HG03442 (cell line): Measurements from ENCODE around the gene ANKHD1.

Experiments
- ATAC-seq: cut with Tn5 transposase; IDR thresholded peaks from one replicate; pipeline ENCODE4 v1.9.1; 2021; ENCODE audit warnings: mild to moderate bottlenecking, moderate library complexity; ENCODE audit not compliant: unreplicated experiment

ANKHD1 gene

GRCh38 chr5:140542972-140543371 lies 141.3 kb downstream of the ANKHD1 start:
- ATAC-seq: no peak

- no peak for ATAC-seq
Measured at GRCh38 chr5:140544986-140545385, 143.4 kb downstream of the ANKHD1 start.

- ATAC-seq: no peak
Measured at GRCh38 chr5:140545606-140546005, 144.0 kb downstream of the ANKHD1 start.

GRCh38 chr5:140546851-140547507 lies 145.3 kb downstream of the ANKHD1 start:
- no peak for ATAC-seq

- peak; percentile 100 for ATAC-seq
Measured at GRCh38 chr5:140547508-140548299, 146.1 kb downstream of the ANKHD1 start, which contains the start of gene EIF4EBP3. TSS of gene EIF4EBP3 (plus strand) at chr5:140547662. CDS start at chr5:140547738, 76 bp downstream.

GRCh38 chr5:140548300-140548688 lies 146.7 kb downstream of the ANKHD1 start:
- ATAC-seq: no peak

- ATAC-seq: no peak
Measured at GRCh38 chr5:140548791-140549190, 147.2 kb downstream of the ANKHD1 start.

- no peak for ATAC-seq
Measured at GRCh38 chr5:140549237-140550144, 147.9 kb downstream of the ANKHD1 start.

GRCh38 chr5:140550147-140551079 lies 148.8 kb downstream of the ANKHD1 start:
- no peak for ATAC-seq

- no peak for ATAC-seq
Measured at GRCh38 chr5:140551872-140552271, 150.2 kb downstream of the ANKHD1 start.

GRCh38 chr5:140553657-140554056 lies 152.0 kb downstream of the ANKHD1 start:
- ATAC-seq: no peak

- ATAC-seq: no peak
Measured at GRCh38 chr5:140554454-140554853, 152.8 kb downstream of the ANKHD1 start.

GRCh38 chr5:140555747-140556312 lies 154.2 kb downstream of the ANKHD1 start:
- no peak for ATAC-seq

- ATAC-seq: no peak
Measured at GRCh38 chr5:140556438-140556837, 154.8 kb downstream of the ANKHD1 start.

GRCh38 chr5:140557136-140557805 lies 155.6 kb downstream of the ANKHD1 start, which contains the start of gene SRA1:
TSS of gene SRA1 (minus strand) at chr5:140557473. CDS start at chr5:140557452, 21 bp downstream.
- ATAC-seq: peak; percentile 95

- no peak for ATAC-seq
Measured at GRCh38 chr5:140557965-140558364, 156.3 kb downstream of the ANKHD1 start.

GRCh38 chr5:140558542-140558941 lies 156.9 kb downstream of the ANKHD1 start:
- no peak for ATAC-seq

GRCh38 chr5:140560227-140560626 lies 158.6 kb downstream of the ANKHD1 start:
- no peak for ATAC-seq
